Anterior cingulate cortex (tissue), 58 donors: ENCODE results near the gene WDR59.
"Not testable (repeated sequence)": the region's sequence is repeated elsewhere in the genome, so short reads cannot be mapped to it uniquely, and the experiment has no call there.

Experiments used
- DNase-seq, 58 donors: peaks; one replicate each; lab custom pipeline; 2025; lab: John Stamatoyannopoulos, UW

WDR59 gene

DNA sequence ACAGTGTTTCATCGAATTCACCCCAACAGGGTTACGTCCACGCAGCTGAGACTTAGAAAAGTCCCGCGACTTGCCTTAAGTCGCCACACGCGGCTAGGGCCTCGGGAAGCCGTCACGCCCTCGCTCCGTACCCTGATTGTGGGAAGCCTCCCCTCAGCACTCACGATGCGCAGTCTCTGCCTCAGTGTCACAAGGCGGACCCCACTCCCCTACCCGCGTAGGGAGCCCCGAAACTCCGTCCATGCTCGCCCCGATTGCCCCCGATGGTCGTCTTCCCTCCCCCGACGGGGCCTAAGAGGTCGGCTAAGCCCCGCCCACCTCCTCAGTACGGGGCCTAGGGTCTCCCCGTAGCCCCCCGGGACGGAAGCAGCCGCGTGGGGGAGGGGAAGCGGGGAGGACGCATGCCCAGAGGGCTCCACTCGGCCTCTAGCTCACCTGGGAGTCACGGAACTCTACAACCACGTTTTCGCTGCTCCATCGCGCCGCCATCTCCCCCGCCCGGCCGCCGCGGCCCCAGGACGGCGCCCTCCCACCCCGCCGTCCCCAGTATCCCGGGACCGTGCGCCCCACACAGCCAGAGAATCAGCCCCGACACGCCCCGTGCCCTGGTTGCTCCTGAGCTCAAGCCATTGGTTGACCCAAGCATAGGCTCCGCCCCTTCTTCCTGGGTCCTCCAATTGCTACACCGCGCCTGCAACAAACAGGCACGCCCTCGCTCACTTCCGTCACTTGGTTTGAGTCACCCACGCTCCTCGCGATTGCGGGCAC is at the start of gene WDR59:
TSS of gene WDR59 (minus strand) at position 595 of the 768 bp plus-strand sequence. CDS start at position 489, 106 bp downstream.
- peak; percentile 61 to 99 (median 98) for DNase-seq

DNA sequence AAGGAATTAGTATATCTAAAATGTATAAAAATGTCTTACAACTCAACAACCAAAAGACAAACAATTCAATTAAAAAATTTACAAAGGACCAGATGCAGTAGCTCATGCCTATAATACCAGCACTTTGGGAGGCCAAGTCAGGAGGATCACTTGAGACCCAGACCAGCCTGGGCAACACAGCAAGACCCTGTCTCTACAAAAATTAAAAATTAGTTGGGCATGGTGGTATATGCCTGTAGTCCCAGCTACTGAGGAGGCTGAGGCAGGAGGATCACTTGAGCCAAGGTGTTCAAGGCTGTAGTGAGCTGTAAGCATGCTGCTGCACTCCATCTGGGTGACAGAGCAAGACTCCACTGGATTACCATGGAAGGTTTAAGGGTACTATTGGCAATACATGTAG is 47.7 kb upstream of the WDR59 start:
- no peak for DNase-seq

DNA sequence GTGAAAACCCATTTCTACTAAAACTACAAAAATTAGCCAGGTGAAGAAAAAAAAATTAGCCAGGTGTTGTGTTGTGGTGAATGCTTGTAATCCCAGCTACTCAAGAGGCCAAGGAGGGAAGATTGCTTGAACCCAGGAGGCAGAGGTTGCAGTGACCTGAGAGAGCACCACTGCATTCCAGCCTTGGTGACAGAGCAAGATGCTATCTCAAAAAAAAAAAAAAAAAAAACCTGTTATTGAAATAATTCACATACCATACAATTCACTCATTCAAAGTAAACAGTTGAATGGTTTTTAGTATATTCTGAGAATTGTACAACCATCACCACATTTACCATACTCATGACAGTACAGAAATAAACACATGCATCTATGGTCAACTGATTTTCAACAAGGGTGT is 44.9 kb upstream of the WDR59 start:
- no peak for DNase-seq

DNA sequence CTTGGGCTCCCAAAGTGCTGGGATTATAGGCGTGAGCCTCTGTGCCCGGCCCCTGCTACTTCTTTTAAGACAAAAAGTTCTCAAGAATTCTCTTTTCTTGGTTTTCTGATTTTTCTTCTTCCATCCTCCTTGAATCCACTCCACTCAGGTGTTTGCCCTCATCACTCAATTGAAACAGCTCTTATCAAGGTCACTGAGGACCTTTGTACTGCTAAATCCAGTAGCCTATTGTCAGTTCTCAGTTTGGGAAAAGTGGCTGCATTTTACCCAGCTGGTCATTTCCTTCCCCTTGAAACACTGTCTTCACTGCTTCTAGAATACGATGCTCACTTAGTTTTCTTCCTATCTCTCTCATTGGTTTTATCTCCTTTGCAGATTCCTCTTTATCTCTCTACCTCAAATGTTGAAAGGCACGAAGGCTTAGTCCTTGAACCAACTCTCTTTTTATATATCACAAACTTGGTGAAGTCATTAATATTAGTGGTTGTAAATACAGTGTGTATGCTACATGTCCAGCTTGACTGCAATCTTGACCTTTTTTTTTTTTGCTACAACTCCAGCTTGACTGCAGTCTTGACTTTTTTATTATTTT is 43.7 kb upstream of the WDR59 start:
- DNase-seq, result no peak

DNA sequence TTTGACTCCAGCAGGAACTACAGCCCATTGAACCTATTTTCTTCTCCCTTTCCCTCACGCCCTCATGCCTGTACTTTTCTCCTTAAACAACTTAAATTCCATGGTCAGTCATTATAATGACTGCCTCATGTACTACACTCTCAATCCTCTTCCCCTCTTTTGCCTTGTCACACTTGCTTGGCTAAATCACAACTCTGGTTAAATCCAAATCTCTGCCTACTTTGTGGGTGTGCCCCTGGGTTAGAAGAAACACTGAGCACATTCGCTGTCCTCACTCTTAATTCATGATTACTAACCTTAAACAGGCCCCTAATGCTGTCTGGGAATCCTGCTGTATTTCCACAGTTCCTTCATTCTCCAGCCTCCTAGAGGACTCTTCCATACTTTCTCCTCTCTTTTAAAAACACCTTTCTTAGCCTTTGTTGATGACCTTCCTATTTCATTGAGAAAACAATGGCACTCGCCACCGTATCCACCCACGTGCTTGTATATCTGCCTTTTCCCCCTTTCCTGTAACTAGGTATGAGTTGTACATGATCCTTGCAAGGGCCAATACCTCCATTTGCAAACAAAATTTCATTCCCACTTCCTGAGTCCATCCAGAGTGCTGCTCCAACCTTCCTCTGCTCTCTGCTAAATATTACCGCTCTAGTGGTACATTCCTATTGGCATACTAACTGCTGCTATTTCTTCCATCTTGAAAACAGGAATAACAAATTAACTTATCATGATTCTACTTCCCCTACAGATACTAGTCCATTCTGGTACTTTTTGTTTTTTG is 42.8 kb upstream of the WDR59 start:
- no peak for DNase-seq

- no peak for DNase-seq
Observed at GRCh38 chr16:75026892-75027391, 42.0 kb upstream of the WDR59 start.

DNA sequence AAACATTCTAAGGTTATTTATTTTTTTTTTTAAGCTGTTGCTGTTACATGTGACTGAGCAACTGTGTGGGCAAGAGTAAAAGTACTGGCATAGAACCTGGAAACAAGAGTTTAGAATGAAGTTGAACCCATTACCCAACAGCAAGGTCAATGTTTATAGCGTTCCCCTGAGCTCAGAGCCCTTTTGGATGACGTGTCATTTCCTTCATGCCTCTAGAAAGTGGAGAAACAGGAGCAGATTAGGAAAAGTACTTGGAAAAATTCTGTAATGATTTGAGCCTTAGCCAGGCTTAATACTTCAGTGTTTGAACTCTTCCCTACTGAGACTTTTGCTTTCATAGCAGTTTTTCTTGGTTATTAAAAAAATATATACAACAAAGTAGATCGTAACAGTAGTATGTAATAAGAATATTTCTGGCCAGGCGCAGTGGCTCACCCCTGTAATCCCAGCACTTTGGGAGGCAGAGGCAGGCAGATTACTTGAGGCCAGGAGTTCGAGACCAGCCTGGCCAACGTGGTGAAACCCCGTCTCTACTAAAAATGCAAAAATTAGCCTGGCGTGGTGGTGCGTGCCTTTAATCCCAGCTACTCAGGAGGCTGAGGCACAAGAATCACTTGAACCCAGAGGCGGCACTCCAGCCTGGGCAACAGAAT is 41.4 kb upstream of the WDR59 start:
- DNase-seq, result not testable (repeated sequence)

DNA sequence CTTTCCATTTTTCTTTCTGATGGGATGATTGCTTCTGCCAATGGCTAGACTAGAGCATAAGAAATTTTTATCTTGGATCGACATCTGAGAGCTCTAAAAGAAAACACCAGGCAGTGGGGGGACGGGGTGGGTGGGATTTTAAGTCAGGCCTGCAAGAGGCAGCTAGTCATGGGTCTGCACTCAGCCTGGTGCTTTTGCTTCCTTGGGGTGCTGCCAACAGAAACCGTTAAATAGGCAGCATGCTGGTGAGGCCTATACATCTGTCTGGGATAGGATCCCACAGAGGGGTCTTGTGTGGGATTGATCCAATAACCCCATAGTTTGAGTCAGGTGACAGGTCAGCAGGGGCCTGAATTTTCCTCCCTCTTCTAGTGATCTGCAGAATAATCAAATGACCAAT is 40.8 kb upstream of the WDR59 start:
- DNase-seq, result no peak

GRCh38 chr16:75024594-75024993 is 39.7 kb upstream of the WDR59 start:
- DNase-seq, result no peak

DNA sequence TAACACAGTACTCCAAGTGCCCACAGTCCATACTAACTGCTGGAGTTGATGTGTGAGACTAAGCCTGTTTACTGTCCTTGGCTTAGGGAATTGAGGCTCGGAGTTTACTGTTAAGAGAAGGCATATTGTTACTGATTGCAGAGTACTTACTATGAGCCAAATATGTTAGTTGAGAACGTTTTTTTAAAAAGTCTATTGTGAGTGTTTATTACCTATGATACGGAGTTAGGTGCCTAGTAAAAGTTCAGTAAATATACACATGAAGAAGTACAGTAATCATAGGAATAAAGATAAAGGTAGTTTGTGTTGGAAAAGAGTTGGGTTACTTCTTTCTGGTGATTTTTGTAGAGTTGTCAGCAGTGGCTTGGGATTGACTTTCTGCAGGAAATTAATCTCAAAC is 39.3 kb upstream of the WDR59 start:
- DNase-seq, result no peak

DNA sequence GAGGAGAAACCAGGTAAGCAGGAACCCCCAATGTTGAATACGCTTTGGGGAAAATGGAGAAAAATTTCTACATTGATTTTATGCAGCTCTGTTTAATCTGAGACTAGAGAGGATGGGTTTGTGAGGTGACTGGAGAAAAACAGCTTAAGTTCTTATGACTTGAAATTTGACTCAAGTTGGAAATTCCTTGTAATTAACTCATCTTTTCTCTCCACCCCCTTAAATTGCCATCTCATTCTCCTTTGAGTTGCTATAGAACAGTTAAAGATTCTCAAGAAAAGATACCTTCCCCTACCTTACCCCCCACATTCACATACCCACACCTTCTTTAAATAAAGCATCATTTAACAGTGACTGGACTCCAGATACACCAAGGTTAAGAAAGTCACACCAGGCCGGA is 38.1 kb upstream of the WDR59 start:
- DNase-seq, result no peak

DNA sequence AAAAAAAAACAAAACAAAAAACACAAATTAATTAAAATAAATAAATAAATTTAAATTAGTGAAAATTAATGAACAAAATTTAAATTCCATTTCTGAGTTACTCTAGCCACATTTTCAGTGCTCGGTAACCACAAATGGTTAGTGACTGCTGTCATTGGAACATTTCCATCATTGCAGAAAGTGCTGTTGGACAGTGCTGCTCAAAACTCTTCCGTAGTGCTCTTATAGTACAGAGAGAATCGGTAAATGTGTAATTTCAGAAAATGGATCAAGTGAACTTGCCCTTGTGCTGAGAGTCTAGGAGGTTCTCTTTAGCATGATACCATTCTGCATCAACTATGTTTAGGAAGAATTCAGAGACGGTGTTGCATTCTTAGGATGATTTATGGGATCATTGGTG is 37.6 kb upstream of the WDR59 start:
- no peak for DNase-seq

- DNase-seq, result no peak
Observed at GRCh38 chr16:75021410-75021809, 36.5 kb upstream of the WDR59 start.

DNA sequence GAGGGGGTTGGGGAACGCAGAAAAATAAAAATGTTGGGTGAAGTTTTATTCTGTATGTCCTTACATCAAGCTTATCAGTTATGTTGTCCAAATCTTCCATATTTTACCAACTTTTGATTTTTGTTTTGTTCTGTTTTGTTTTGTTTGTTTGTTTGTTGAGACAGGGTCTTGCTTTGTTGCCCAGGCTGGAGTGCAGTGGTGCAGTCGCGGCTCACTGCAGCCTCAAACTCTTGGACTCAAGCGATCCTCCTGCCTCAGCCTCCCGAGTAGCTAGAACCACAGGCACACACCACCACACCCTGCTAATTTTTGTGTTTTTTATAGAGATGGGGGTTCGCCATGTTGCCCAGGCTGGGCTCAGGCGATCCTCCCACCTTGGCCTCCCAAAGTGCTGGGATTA is 34.7 kb upstream of the WDR59 start:
- no peak for DNase-seq

- no peak for DNase-seq
Observed at GRCh38 chr16:75019007-75019406, 34.1 kb upstream of the WDR59 start.

GRCh38 chr16:75017670-75018525 is 33.0 kb upstream of the WDR59 start:
- DNase-seq, result no peak

GRCh38 chr16:75016451-75017081 is 31.6 kb upstream of the WDR59 start:
- not testable (repeated sequence) for DNase-seq

DNA sequence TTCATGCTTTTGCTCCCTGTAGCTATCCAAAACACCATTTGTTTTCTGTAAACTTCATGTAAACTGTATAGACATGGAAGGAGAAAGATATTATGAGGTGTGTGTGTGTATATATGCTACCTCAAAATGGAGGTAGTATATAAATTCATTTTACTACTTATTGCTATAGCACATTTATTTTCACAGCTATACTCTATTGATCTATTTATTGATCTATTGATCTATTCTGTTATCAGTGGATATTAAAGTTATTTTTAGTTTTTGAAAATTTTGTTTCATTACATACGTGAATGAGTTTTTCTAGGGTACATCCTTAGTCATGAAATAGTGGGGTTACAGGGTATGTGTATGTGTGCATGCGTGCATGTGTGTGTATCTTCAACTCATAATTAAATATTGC is 29.4 kb upstream of the WDR59 start:
- DNase-seq, result no peak

- not testable (repeated sequence) for DNase-seq
Observed at GRCh38 chr16:75013123-75013522, 28.2 kb upstream of the WDR59 start.
